Heart right ventricle (tissue), 16 donors: ENCODE data around the gene CD52. TPM values are rescaled to one million over a fixed set of nuclear protein-coding genes. Genes with fewer than 3 reads are reported as not detected.

Experiments
- ATAC-seq, 8 donors: fragments of 200-7000 bp; cut with Tn5 transposase; one replicate each; pipeline ENCODE4 v1.9.1; 2020; ENCODE audit warnings: mild to moderate bottlenecking in 8 of 8, moderate library complexity in 8 of 8, moderate number of reproducible peaks in 1 of 8
- DNase-seq, 2 donors: peaks; one replicate each; pipeline ENCODE4 v3.0.0-alpha.2; 2020
- H3K27ac ChIP-seq, 10 donors: fragments of 200-600 bp; sonication (generic) in 2 of 10; one replicate each; pipeline versions ENCODE4 v1.5.0 to v1.8.0; 2020 to 2022; ENCODE audit warnings: mild to moderate bottlenecking in 3 of 10
- H3K27me3 ChIP-seq, 7 donors: fragments of 200-600 bp; one replicate each; pipeline ENCODE4 v1.8.0; 2021 to 2022; ENCODE audit warnings: mild to moderate bottlenecking in 2 of 7
- H3K36me3 ChIP-seq, 9 donors: fragments of 200-600 bp; sonication (generic) in 1 of 9; one replicate each; pipeline versions ENCODE4 v1.5.0 to v1.8.0; 2020 to 2022; ENCODE audit warnings: mild to moderate bottlenecking in 2 of 9
- H3K4me1 ChIP-seq, 9 donors: fragments of 200-600 bp; sonication (generic) in 1 of 9; one replicate each; pipeline versions ENCODE4 v1.5.0 to v1.8.0; 2020 to 2022; ENCODE audit warnings: mild to moderate bottlenecking in 4 of 9
- H3K4me3 ChIP-seq, 10 donors: fragments of 200-600 bp; sonication (generic) in 2 of 10; one replicate each; pipeline versions ENCODE4 v1.5.0 to v1.8.0; 2020 to 2022; ENCODE audit warnings: mild to moderate bottlenecking in 7 of 10, moderate library complexity in 2 of 10
- H3K9me3 ChIP-seq, 11 donors: fragments of 200-600 bp in 10 of 11; sonication (generic) in 2 of 11; one replicate each; pipeline versions ENCODE4 v1.5.0 to v1.8.0; 2013 to 2022; ENCODE audit warnings: mild to moderate bottlenecking in 2 of 11, control low read depth in 1 of 11, moderate library complexity in 1 of 11
- WGBS, 2 donors: extraction: QIAGEN DNeasy Blood & Tissue Kit; methylation state at CpG; one replicate each; pipeline ENCODE4 v1.1.7; 2013; ENCODE audit warnings: inconsistent platforms in 1 of 2; 5-methylcytosine and 5-hydroxymethylcytosine counted together
- intact Hi-C, 10 donors: fragments of 100-400 bp; cut with DNase I; formaldehyde crosslinking; loops; one replicate each; pipeline versions ENCODE4 v1.11.1 to v1.14.2; 2022
- polyA plus RNA-seq, 2 donors: library from polyadenylated mRNA; stranded (reverse); fragments of 200-250 nt; gene quantifications; one replicate each; pipeline ENCODE4 v1.2.3, GENCODE V29; 2013
- total RNA-seq, 10 donors: library from RNA; stranded (reverse); fragmentation: NEBNext Ultra II Directional in 3 of 10; extraction: Animal tissue kit (Norgen Biotek cat#: 25700) in 3 of 10; gene quantifications; one replicate each; pipeline versions ENCODE4 v1.2.1 to v1.2.4, GENCODE V29; 2021 to 2023
- TF ChIP-seq, protein P1 (sequence below), 9 donors: fragments of 200-600 bp; sonication (generic) in 2 of 9; IDR thresholded peaks; one replicate each; pipeline versions ENCODE4 v1.5.0 to v1.8.0; 2021 to 2022; ENCODE audit warnings: antibody characterized with exemption in 9 of 9, mild to moderate bottlenecking in 5 of 9, moderate library complexity in 1 of 9
- donor health status: Arrhythmogenic right ventricular cardiomyopathy.
- donor health status: ischemic (EF 13 %, LVEDD 7.1; RV severe dilation, severe dysfunction).
- donor health status: healthy with polysubstance abuse.
- donor health status: DM: no; HTN: yes; CAD: no.
- donor health status: DM: no; HTN: no; CAD: no.
- donor health status: ischemic (EF 25% LVEDD 6.9; RV normal size, moderate dysfunction).
- donor health status: ischemic (EF 25% LVEDD 5.7; RV mildly dilated, moderate dysfunction).
- donor health status: healthy.
- donor health status: DM: yes; HTN: yes; CAD: no.
- donor health status: Ischemic cardiomyopathy.
- donor health status: ischemic (EF 35%, LVEDD 5.7; RV mildly dilated, moderate dysfunction).
- donor health status: nonischemic (EF 11% LVEDD 7.7; RV severe dilation, severe dysfunction).
- donor health status: DM: yes; HTN: yes; CAD: no.
- donor health status: PGD.
- donor health status: ischemic (EF 29% LVEDD 5.4; RV normal size, mild dysfunction).
- donor health status: nonischemic (EF 23%, LVEDD 6.1; RV moderate dilation, normal function).

The CD52 gene
- total and polyA plus RNA-seq, 12 donors, result 1.9 to 62.6 (median 5.9) TPM

GRCh38 chr1:26352338-26352679, 34.6 kb downstream of the CD52 start:
- Histone ChIP-seq H3K36me3 (no peaks in the 10 kb centered on the region), H3K27ac (no peak overlapping the region), H3K4me1 (peaks cover 0 to 10% (median 0%) of the 10 kb centered on the region in 9 donors), H3K4me3 (no peak overlapping the region), H3K27me3 (peaks cover 0 to 32% (median 19%) of the 10 kb centered on the region in 7 donors), H3K9me3 (no peaks in the 10 kb centered on the region)
- TF ChIP-seq, protein P1, sequence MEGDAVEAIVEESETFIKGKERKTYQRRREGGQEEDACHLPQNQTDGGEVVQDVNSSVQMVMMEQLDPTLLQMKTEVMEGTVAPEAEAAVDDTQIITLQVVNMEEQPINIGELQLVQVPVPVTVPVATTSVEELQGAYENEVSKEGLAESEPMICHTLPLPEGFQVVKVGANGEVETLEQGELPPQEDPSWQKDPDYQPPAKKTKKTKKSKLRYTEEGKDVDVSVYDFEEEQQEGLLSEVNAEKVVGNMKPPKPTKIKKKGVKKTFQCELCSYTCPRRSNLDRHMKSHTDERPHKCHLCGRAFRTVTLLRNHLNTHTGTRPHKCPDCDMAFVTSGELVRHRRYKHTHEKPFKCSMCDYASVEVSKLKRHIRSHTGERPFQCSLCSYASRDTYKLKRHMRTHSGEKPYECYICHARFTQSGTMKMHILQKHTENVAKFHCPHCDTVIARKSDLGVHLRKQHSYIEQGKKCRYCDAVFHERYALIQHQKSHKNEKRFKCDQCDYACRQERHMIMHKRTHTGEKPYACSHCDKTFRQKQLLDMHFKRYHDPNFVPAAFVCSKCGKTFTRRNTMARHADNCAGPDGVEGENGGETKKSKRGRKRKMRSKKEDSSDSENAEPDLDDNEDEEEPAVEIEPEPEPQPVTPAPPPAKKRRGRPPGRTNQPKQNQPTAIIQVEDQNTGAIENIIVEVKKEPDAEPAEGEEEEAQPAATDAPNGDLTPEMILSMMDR (IDR thresholded peaks at IDR 0.05), result no peak
- 87 to 89% methylated on average over 5 of the region's 5 CpGs for WGBS, 2 donors
- intact Hi-C loops, result no loop called here
- DNase-seq, result no peak
- ATAC-seq, result no peak

GRCh38 chr1:26353210-26353859, 35.6 kb downstream of the CD52 start:
- H3K9me3 ChIP-seq, result no peaks in the 10 kb centered on the region
- H3K4me3 ChIP-seq, result no peak overlapping the region
- intact Hi-C loops, result no loop called here
- WGBS, 2 donors, result 87 to 91% methylated on average over 4 of the region's 4 CpGs
- H3K27me3 ChIP-seq, result peaks cover 0 to 42% (median 26%) of the 10 kb centered on the region in 7 donors
- ATAC-seq (no peak), DNase-seq (no peak)
- H3K4me1 ChIP-seq, result peaks cover 0 to 10% (median 0%) of the 10 kb centered on the region in 9 donors
- TF ChIP-seq, protein P1 (IDR thresholded peaks at IDR 0.05), result no peak
- H3K36me3 ChIP-seq, result no peaks in the 10 kb centered on the region
- no peak overlapping the region for H3K27ac ChIP-seq

DNA sequence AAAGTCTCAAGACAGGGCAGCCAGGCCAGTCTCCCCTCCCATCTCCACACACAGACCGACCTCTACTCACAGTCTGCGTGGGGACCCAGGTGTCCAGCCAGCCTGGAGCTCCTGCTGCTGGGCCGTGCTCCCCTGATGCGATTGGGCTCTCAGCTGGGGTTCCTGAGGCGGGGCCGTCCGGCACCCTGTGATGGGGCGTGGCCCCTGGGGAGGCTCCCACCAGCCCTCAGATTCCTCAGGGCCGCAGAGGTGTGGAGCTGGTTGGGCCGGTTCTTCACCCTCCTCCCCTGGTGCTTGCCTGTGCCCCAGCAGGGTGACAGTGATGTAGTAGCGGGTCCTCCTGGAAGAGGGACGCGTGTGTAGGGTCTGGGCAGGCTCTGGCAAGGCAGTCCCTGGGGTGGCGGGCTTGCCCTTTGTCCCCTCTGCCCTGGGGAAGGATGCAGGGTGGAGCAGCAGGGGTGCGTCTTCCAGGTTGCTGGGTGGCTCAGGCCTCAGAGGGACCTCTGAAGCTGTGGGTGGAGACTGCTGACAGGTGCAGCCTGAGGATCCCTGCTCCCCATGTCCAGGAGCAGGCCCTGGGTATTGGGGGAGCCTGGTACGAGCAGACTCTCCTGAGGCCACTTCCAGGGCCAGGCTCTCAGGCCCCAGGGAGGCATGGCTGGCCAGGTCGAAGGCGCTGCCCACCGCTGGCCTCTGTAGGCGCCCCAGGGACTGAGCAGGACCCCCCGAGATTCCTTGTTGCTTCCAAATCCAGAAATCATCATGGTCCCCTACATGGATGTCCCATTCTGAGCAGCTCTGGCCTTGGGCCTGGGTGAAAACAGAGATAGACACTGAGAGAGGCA, 36.4 kb downstream of the CD52 start, which contains the start of gene CRYBG2:
CRYBG2 (minus strand) TSS at position 155 of the 845 bp plus-strand sequence. CDS start 7,473 bp downstream, outside the sequence.
- Histone ChIP-seq H3K4me3 (no peak within 1 kb of the TSS), H3K9me3 (no peaks in the 10 kb centered on the region), H3K27ac (no peak within 1 kb of the TSS), H3K27me3 (peaks cover 0 to 51% (median 34%) of the 10 kb centered on the region in 7 donors), H3K4me1 (peaks cover 0 to 10% (median 0%) of the 10 kb centered on the region in 9 donors), H3K36me3 (no peaks in the 10 kb centered on the region)
- ATAC-seq (peak in 1 of 8 donors; percentile 24), DNase-seq (no peak)
- 85 to 89% methylated on average over 21 of the region's 21 CpGs for WGBS, 2 donors
- intact Hi-C loops, result no loop called here
- TF ChIP-seq, protein P1 (IDR thresholded peaks at IDR 0.05), result no peak

DNA sequence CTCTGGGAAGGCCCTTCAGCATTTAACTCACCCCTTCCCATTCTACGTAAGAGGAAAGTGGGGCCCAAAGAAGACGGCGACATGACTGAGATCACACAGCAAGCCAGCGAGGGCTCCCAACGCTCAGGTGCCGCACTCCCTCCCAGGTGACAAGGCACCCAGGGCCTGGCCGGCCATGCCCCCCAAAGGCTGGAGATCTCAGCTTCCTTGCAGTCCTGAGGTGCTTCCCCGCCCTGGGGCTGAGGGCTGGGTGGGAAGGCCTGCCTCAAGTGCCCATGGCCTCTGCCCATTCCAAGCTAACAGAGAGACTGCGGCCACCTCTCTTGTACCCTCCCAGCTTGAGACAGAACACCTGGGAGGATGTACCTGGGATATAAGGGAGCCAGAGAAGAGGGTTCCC, 37.2 kb downstream of the CD52 start:
- TF ChIP-seq, protein P1 (IDR thresholded peaks at IDR 0.05), result no peak
- Histone ChIP-seq H3K4me1 (peaks cover 0 to 12% (median 2%) of the 10 kb centered on the region in 9 donors), H3K9me3 (no peaks in the 10 kb centered on the region), H3K27ac (no peak overlapping the region), H3K27me3 (peaks cover 2 to 59% (median 41%) of the 10 kb centered on the region in 7 donors), H3K36me3 (no peaks in the 10 kb centered on the region), H3K4me3 (no peak overlapping the region)
- intact Hi-C loops, result no loop called here
- ATAC-seq (no peak), DNase-seq (no peak)
- WGBS, 2 donors, result 89 to 91% methylated on average over 9 of the region's 9 CpGs
